Peyer's patch (tissue), 4 donors: Measurements from ENCODE around the gene ZNF316. TPM values are rescaled to one million over a fixed set of nuclear protein-coding genes. Genes with fewer than 3 reads are reported as not detected.

ENCODE experiments used
- DNase-seq, 3 donors: peaks; one replicate each; pipeline ENCODE4 v3.0.0-alpha.2; 2017 to 2019
- H3K27ac ChIP-seq, 4 donors: fragments of 200-600 bp; sonication (generic); one replicate each; pipeline ENCODE4 v1.5.1; 2016 to 2019
- H3K27me3 ChIP-seq, 2 donors: fragments of 200-600 bp; sonication (generic); one replicate each; pipeline ENCODE4 v1.5.1; 2019
- H3K36me3 ChIP-seq, 3 donors: fragments of 200-600 bp; sonication (generic); one replicate each; pipeline ENCODE4 v1.5.1; 2016 to 2019
- H3K4me1 ChIP-seq, 4 donors: fragments of 200-600 bp; sonication (generic); one replicate each; pipeline ENCODE4 v1.5.1; 2016 to 2019
- H3K4me3 ChIP-seq, 4 donors: fragments of 200-600 bp; sonication (generic); 1 replicate in 3 of 4; 2 replicates in 1 of 4; pipeline ENCODE4 v1.5.1; 2016 to 2019; ENCODE audit warnings: mild to moderate bottlenecking in 1 of 4
- H3K9me3 ChIP-seq, 4 donors: fragments of 200-600 bp; sonication (generic); one replicate each; pipeline ENCODE4 v1.5.1; 2016 to 2019; ENCODE audit warnings: mild to moderate bottlenecking in 1 of 4
- CTCF ChIP-seq, 6 experiments: fragments of 450-650 bp in 4 of 6; fragments of 200-600 bp in 2 of 6; sonication (generic) in 1 of 6; IDR thresholded peaks; one replicate each; pipeline ENCODE4 v1.5.1; 2017 to 2019; ENCODE audit warnings: antibody characterized with exemption in 6 of 6, mild to moderate bottlenecking in 3 of 6, moderate library complexity in 1 of 6
- POLR2A ChIP-seq, 2 donors: fragments of 450-650 bp; IDR thresholded peaks; one replicate each; pipeline ENCODE4 v1.5.1; 2017; ENCODE audit warnings: antibody characterized with exemption in 2 of 2, mild to moderate bottlenecking in 2 of 2, moderate library complexity in 2 of 2
- total RNA-seq, 4 donors: library from RNA; depleted of rRNA; stranded (reverse); fragments of >200 nt; gene quantifications; one replicate each; pipeline ENCODE4 v1.1.0, GENCODE V29; 2016

The ZNF316 gene
- total RNA-seq, result 10 to 100 TPM; 21.7 to 51.2 (median 39.2) TPM

- TF ChIP-seq CTCF (IDR thresholded peaks at IDR 0.05) (no peak), POLR2A (IDR thresholded peaks at IDR 0.05) (peak; percentile 38 to 63)
Observed at GRCh38 chr7:6636741-6637543, at the start of gene ZNF316. Gene ZNF316, plus strand, starts transcription at chr7:6637318. Its CDS starts 5,092 bp downstream, at chr7:6642410.

GRCh38 chr7:6588566-6588965, 48.6 kb upstream of the ZNF316 start:
- Histone ChIP-seq H3K36me3 (peaks cover 0 to 44% (median 0%) of the 10 kb centered on the region in 3 donors), H3K4me3 (no peak overlapping the region), H3K4me1 (peaks cover 0 to 17% (median 11%) of the 10 kb centered on the region in 4 donors), H3K27ac (no peak overlapping the region), H3K27me3 (no peaks in the 10 kb centered on the region), H3K9me3 (no peaks in the 10 kb centered on the region)
- TF ChIP-seq CTCF (IDR thresholded peaks at IDR 0.05) (no peak), POLR2A (IDR thresholded peaks at IDR 0.05) (no peak)
- no peak for DNase-seq

More at GRCh38 chr7:6636741-6637543, at the start of gene ZNF316:
- H3K27ac ChIP-seq, result peak within 1 kb of the TSS; percentile 54 to 86 (median 86)
- peak; percentile 31 to 79 (median 72) for DNase-seq
- no peaks in the 10 kb centered on the region for H3K27me3 ChIP-seq
- peaks cover 0 to 17% (median 0%) of the 10 kb centered on the region in 3 donors for H3K36me3 ChIP-seq
- H3K9me3 ChIP-seq, result no peaks in the 10 kb centered on the region
- H3K4me1 ChIP-seq, result peaks cover 0 to 22% (median 11%) of the 10 kb centered on the region in 4 donors
- peak within 1 kb of the TSS; percentile 67 to 99 (median 94) for H3K4me3 ChIP-seq

- peaks cover 0 to 17% (median 11%) of the 10 kb centered on the region in 4 donors for H3K4me1 ChIP-seq
- H3K27me3 ChIP-seq, result no peaks in the 10 kb centered on the region
- H3K27ac ChIP-seq, result peak overlapping the region in 3 of 4 donors; percentile 83 to 97 (median 95)
- peak overlapping the region; percentile 59 to 90 (median 76) for H3K4me3 ChIP-seq
- no peaks in the 10 kb centered on the region for H3K9me3 ChIP-seq
- DNase-seq, result no peak
- no peak for TF ChIP-seq POLR2A (IDR thresholded peaks at IDR 0.05)
- TF ChIP-seq CTCF (IDR thresholded peaks at IDR 0.05), result no peak
- peaks cover 0 to 45% (median 0%) of the 10 kb centered on the region in 3 donors for H3K36me3 ChIP-seq
Observed at GRCh38 chr7:6589151-6589828, 47.8 kb upstream of the ZNF316 start.

GRCh38 chr7:6589829-6590644, 47.1 kb upstream of the ZNF316 start, which contains the start of gene INTS15:
Gene INTS15, plus strand, starts transcription at chr7:6590021. Its CDS starts 263 bp downstream, at chr7:6590284.
- no peaks in the 10 kb centered on the region for H3K9me3 ChIP-seq
- H3K36me3 ChIP-seq, result peaks cover 0 to 45% (median 0%) of the 10 kb centered on the region in 3 donors
- DNase-seq, result peak; percentile 71 to 88 (median 88)
- peak within 1 kb of the TSS; percentile 59 to 90 (median 76) for H3K4me3 ChIP-seq
- H3K27me3 ChIP-seq, result no peaks in the 10 kb centered on the region
- peak within 1 kb of the TSS; percentile 77 to 97 (median 89) for H3K27ac ChIP-seq
- peaks cover 0 to 17% (median 11%) of the 10 kb centered on the region in 4 donors for H3K4me1 ChIP-seq
- peak; percentile 70 to 98 (median 94) for TF ChIP-seq CTCF (IDR thresholded peaks at IDR 0.05)
- TF ChIP-seq POLR2A (IDR thresholded peaks at IDR 0.05), result peak in 1 of 2 donors; percentile 88

- TF ChIP-seq CTCF (IDR thresholded peaks at IDR 0.05), result no peak
- Histone ChIP-seq H3K27me3 (no peaks in the 10 kb centered on the region), H3K4me1 (peaks cover 0 to 17% (median 11%) of the 10 kb centered on the region in 4 donors), H3K27ac (peak overlapping the region; percentile 77 to 97 (median 89)), H3K36me3 (peaks cover 0 to 45% (median 0%) of the 10 kb centered on the region in 3 donors), H3K4me3 (peak overlapping the region; percentile 59 to 90 (median 76)), H3K9me3 (no peaks in the 10 kb centered on the region)
- no peak for DNase-seq
Observed at GRCh38 chr7:6590645-6591110, 46.4 kb upstream of the ZNF316 start.
